OCI-LY1 (cell line): ENCODE measurements around the gene SASH3.

Source experiments
- CTCF ChIP-seq: fragments of 200-600 bp; sonication (generic), shearing (Covaris generic); IDR thresholded peaks from 2 replicates; pipeline ENCODE4 v1.5.1; 2017; ENCODE audit warnings: mild to moderate bottlenecking, antibody characterized with exemption, low read length, moderate library complexity, mixed read lengths
- EZH2 ChIP-seq: fragments of 200-600 bp; sonication (generic), shearing (Covaris generic); IDR thresholded peaks from 2 replicates; pipeline ENCODE4 v1.8.0; 2017; ENCODE audit warnings: borderline replicate concordance, mixed run types, mild to moderate bottlenecking, antibody characterized with exemption, low read length, moderate library complexity, mixed read lengths

- TF ChIP-seq CTCF = no peak
- TF ChIP-seq EZH2 = no peak
These were observed 41.8 kb upstream of the SASH3 start for GRCh38 chrX:129737916-129738315.
